Left ventricle myocardium inferior (tissue), 1 donor: Measurements from ENCODE around the gene STXBP6. TPM values are rescaled to one million over a fixed set of nuclear protein-coding genes. Genes with fewer than 3 reads are reported as not detected.

Experiments used
- DNase-seq: peaks from one replicate; pipeline ENCODE4 v3.0.0-alpha.2; 2020
- H3K27ac ChIP-seq: fragments of 200-600 bp; replicated peaks from 2 replicates; pipeline ENCODE4 v1.8.0; 2021
- H3K27me3 ChIP-seq: fragments of 200-600 bp; 2 replicates; pipeline ENCODE4 v1.8.0; 2021; ENCODE audit warnings: low read depth
- H3K36me3 ChIP-seq: fragments of 200-600 bp; 2 replicates; pipeline ENCODE4 v1.8.0; 2021
- H3K4me1 ChIP-seq: fragments of 200-600 bp; 2 replicates; pipeline ENCODE4 v1.8.0; 2021
- H3K4me3 ChIP-seq: fragments of 200-600 bp; 2 replicates; pipeline ENCODE4 v1.8.0; 2021; ENCODE audit warnings: mild to moderate bottlenecking, moderate library complexity
- H3K9me3 ChIP-seq: fragments of 200-600 bp; replicated peaks from 2 replicates; pipeline ENCODE4 v1.8.0; 2021
- intact Hi-C: fragments of 100-400 bp; cut with micrococcal nuclease; formaldehyde crosslinking; loops from one replicate; pipeline ENCODE4 v1.11.0; 2022
- total RNA-seq: library from RNA; stranded (reverse); fragmentation: NEBNext Ultra II Directional; extraction: Animal tissue kit (Norgen Biotek cat#: 25700); gene quantifications from one replicate; pipeline ENCODE4 v1.2.1, GENCODE V29; 2021
- TF ChIP-seq, protein P1 (sequence below): fragments of 200-600 bp; IDR thresholded peaks from 2 replicates; pipeline ENCODE4 v1.8.0; 2021; ENCODE audit warnings: antibody characterized with exemption, mild to moderate bottlenecking, borderline replicate concordance
- donor health status: DM: no; HTN: yes; CAD: no; lungs with severe emphysema.

Gene STXBP6
- total RNA-seq, 1 donor from 2014 or later: 21.7 TPM

DNA sequence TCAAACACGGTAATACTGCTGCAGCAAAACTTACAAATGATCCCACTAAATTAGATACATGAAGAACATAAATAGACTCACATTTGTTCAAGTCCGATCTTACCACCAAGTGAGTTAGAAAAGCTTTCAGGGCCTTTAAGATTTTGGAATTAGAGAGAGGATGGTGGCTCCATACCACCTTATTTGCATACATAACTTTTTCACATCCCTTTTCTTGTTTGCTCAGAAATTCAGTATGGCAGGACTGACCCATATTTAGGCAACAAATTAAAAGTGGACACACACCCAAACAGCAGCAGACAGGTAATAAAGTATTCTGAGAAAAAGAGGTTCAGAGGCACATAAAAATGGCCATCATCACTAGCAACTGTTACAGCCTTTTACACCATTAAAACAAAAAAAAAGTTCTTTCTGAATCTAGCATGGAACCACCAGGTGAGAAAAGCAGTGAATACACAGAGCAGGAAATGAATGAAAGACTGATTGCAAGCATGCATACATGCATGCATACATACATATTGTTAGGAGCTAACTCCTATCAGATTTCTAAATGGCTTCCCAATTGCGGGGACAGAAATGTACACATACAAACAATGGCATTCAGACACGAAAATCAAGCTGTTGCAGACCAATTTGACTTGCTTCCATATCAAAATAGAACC lies 23.3 kb downstream of the STXBP6 start:
- Histone ChIP-seq H3K36me3 (no peaks in the 10 kb centered on the region), H3K27ac (no peak overlapping the region), H3K4me1 (peaks cover 41% of the 10 kb centered on the region), H3K27me3 (no peaks in the 10 kb centered on the region), H3K4me3 (no peak overlapping the region), H3K9me3 (no peaks in the 10 kb centered on the region)
- intact Hi-C loops: no loop called here
- TF ChIP-seq, protein P1, sequence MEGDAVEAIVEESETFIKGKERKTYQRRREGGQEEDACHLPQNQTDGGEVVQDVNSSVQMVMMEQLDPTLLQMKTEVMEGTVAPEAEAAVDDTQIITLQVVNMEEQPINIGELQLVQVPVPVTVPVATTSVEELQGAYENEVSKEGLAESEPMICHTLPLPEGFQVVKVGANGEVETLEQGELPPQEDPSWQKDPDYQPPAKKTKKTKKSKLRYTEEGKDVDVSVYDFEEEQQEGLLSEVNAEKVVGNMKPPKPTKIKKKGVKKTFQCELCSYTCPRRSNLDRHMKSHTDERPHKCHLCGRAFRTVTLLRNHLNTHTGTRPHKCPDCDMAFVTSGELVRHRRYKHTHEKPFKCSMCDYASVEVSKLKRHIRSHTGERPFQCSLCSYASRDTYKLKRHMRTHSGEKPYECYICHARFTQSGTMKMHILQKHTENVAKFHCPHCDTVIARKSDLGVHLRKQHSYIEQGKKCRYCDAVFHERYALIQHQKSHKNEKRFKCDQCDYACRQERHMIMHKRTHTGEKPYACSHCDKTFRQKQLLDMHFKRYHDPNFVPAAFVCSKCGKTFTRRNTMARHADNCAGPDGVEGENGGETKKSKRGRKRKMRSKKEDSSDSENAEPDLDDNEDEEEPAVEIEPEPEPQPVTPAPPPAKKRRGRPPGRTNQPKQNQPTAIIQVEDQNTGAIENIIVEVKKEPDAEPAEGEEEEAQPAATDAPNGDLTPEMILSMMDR: no peak
- no peak for DNase-seq

DNA sequence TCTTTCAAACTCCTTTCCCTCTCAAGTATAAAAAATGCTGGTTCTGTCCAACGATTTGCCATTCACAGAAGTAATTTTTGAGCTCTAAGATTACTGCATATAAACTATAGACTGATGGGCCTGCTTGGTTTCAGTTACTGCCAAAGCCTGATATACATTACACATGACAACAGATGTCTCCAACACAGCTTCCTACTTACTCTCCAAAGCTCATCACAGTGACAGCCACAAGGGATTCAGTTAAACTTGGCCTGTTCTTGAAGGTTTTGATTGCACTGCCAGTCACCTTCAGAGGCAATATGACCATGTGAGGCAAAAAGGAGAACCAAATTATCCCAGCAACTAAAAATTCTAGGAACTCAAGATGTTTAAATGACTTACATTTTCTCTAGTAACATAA lies 30.1 kb downstream of the STXBP6 start:
- intact Hi-C loops: no loop called here
- TF ChIP-seq, protein P1: no peak

DNA sequence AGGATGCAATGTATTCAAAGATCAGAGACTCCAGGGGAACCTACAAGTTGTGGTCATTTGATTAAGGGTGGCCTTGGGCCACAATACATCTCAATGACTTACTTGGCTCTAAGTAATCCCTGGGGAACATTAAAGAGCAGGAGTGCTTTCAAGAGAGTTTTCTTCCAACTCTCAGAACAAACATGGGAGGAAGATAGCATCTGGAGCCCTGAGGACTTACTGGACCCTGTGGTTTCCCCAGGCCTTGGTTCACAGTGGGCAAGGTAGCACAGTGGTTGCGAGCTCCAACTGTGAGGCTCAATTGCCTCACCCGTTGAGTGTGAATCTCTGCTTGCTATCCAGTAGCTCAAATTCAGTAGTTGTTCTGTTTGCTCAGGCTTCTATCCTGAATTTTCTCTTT lies 32.4 kb downstream of the STXBP6 start:
- TF ChIP-seq, protein P1: no peak
- Histone ChIP-seq H3K27ac (no peak overlapping the region), H3K36me3 (no peaks in the 10 kb centered on the region), H3K4me1 (peaks cover 58% of the 10 kb centered on the region), H3K9me3 (no peaks in the 10 kb centered on the region), H3K27me3 (no peaks in the 10 kb centered on the region), H3K4me3 (no peak overlapping the region)
- intact Hi-C loops: no loop called here
- no peak for DNase-seq

More for the DNA sequence above, 30.1 kb downstream of the STXBP6 start:
- no peaks in the 10 kb centered on the region for H3K27me3 ChIP-seq
- H3K4me1 ChIP-seq: peaks cover 56% of the 10 kb centered on the region
- H3K4me3 ChIP-seq: no peak overlapping the region
- no peak for DNase-seq
- H3K9me3 ChIP-seq: no peaks in the 10 kb centered on the region
- H3K27ac ChIP-seq: no peak overlapping the region
- no peaks in the 10 kb centered on the region for H3K36me3 ChIP-seq

DNA sequence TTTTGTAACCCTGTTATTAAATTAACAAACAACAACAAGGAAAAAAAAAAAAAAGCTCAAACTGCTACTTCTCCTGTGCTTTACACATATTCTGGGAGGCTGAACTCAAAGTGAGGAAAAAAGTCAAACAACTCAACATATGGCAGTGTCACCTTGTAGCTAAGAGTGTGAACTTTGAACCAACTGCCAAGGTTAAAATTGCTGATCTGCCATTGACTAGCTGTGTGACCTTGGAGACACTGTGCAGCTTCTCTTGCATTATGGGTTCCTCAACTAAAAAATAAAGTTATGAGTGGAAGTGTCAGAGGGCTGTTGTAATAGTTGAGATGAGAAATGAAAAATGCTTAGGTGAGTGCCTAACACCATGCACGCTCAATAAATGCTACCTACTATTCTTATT lies 34.2 kb downstream of the STXBP6 start:
- Histone ChIP-seq H3K9me3 (no peaks in the 10 kb centered on the region), H3K27me3 (no peaks in the 10 kb centered on the region), H3K4me1 (peaks cover 64% of the 10 kb centered on the region), H3K27ac (no peak overlapping the region), H3K36me3 (no peaks in the 10 kb centered on the region), H3K4me3 (no peak overlapping the region)
- no peak for DNase-seq
- TF ChIP-seq, protein P1: no peak
- intact Hi-C loops: no loop called here

DNA sequence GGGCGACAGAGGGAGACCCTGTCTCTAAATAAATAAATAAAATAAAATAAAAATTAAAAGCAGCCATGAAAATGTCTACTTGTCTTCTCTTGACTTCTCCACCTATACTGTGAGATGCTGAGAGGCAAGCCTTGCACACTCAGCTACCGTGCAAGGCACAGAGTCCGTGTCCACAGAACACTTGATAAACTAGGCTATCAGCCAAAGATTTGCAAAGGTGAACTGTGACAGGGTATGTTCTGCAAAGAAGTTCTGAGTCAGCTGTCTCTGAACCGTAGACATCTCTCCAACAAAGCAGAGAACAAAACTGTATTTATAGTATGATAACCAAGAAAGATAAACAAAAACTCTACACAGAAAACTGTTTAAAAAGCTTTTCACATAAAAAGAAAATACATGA lies 35.5 kb downstream of the STXBP6 start:
- Histone ChIP-seq H3K36me3 (no peaks in the 10 kb centered on the region), H3K27ac (peak overlapping the region; percentile 16), H3K4me1 (peaks cover 69% of the 10 kb centered on the region), H3K27me3 (no peaks in the 10 kb centered on the region), H3K9me3 (no peaks in the 10 kb centered on the region), H3K4me3 (no peak overlapping the region)
- TF ChIP-seq, protein P1: no peak
- no peak for DNase-seq
- intact Hi-C loops: no loop called here
